GM18907 (cell line): ENCODE data around the gene WFIKKN1.

Experiments used
- ATAC-seq: cut with Tn5 transposase; IDR thresholded peaks from one replicate; pipeline ENCODE4 v1.9.1; 2021; ENCODE audit warnings: mild to moderate bottlenecking, moderate library complexity; ENCODE audit not compliant: unreplicated experiment

Gene WFIKKN1

GRCh38 chr16:682493-683395, 52.0 kb downstream of the WFIKKN1 start:
- ATAC-seq, result no peak

- no peak for ATAC-seq
Measured at GRCh38 chr16:683396-684070, 52.7 kb downstream of the WFIKKN1 start.
